ENCODE data around the gene LRRC32.
"Not testable (repeated sequence)": the region's sequence is repeated elsewhere in the genome, so short reads cannot be mapped to it uniquely, and the experiment has no call there.

The LRRC32 gene

GRCh38 chr11:76613901-76614300, 56.6 kb downstream of the LRRC32 start:
- no peak for DNase-seq (ENCODE audit: low read depth, low spot score)

DNA sequence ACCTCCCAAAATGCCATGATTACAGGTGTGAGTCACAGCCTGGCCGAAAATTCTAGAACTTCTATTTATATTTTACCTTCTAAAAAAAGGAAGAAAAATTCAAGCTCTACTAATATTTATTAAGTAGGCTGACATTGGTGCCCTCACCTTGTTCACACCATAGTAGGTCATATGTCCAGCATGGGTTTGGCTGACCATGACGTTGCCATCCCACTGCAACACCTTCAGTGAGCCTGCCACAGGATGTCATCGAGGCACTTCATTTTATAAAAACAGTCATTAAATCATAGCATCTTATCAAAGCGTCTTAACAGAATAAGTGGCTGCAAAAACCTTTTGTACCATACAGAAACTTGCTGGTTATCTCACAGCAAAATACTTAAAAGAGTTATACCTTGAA, 58.3 kb downstream of the LRRC32 start:
- DNase-seq (ENCODE audit: low read depth, low spot score): no peak

GRCh38 chr11:76610871-76611475, 59.6 kb downstream of the LRRC32 start:
- DNase-seq (ENCODE audit: low read depth, low spot score): no peak

GRCh38 chr11:76610371-76610770, 60.2 kb downstream of the LRRC32 start:
- no peak for DNase-seq (ENCODE audit: low read depth, low spot score)

DNA sequence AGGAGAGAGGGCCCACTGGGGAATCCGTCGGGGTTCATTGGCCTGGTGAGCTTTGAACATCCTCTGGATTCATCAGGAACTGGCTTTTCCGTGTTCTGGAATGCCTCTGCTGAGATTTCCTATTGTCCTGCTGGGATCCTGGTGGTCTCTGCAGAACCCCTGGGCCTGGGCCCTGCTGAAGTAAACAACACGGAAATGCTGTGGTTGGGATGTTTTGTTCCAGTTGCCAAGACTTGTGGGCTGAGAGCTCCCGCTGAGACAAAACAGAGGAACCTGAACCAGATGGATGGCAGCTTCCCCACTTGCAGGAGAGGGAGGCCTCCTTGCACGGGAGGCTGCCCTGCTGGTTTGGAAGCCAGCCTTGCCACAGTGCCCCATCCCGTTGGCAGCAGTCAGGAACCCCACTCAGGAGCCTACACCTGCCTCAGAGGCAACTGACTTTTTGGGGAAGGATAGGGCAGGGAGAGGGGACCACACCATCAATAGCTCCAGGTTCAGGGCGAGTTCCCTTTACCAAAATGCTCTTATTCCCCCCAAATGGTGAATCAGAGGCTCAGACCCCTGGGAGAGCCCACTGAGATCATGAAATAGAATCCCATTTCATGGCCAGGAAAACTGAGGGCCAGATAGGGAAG, 60.7 kb downstream of the LRRC32 start:
- DNase-seq (ENCODE audit: low read depth, low spot score): no peak

- DNase-seq (ENCODE audit: low read depth, low spot score): not testable (repeated sequence)
Measured at GRCh38 chr11:76608879-76609460, 61.6 kb downstream of the LRRC32 start.

DNA sequence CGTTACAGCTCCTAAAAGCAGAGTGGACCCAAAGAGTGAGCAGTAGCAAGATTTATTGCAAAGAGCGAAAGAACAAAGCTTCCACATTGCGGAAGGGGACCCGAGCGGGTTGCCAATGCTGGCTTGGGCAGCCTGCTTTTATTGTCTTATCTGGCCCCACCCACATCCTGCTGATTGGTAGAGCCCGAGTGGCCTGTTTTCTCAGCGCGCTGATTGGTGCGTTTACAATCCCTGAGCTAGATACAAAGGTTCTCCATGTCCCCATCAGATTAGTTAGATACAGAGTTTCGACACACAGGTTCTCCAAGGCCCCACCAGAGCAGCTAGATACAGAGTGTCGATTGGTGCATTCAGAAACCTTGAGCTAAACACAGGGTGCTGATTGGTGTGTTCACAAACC, 62.3 kb downstream of the LRRC32 start:
- DNase-seq (ENCODE audit: low read depth, low spot score): not testable (repeated sequence)
